KG1 (cell line): ENCODE results near the gene VPREB3.

Experiments used
- DNase-seq: peaks from one replicate; lab custom pipeline; 2025; lab: John Stamatoyannopoulos, UW

VPREB3 gene

DNA sequence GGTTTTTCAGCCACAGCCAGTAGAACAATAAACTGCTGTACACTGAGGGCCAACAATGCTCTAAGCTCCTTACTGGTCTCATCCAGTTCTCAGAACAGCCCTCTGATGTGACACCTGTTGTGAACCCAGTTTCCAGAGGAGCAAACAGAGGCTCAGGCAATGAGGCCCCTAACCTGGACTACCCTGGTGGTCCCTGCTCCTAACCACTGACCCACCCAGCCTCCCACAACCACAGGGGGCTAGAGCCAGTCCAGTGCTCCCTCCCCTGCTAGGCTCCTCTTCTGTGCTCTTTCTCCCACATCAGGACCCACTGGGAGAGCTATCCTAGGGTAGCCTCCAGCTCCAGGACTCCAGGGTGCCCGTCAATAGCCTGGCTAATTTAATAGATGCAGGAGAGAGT lies 28.5 kb upstream of the VPREB3 start:
- no peak for DNase-seq

DNA sequence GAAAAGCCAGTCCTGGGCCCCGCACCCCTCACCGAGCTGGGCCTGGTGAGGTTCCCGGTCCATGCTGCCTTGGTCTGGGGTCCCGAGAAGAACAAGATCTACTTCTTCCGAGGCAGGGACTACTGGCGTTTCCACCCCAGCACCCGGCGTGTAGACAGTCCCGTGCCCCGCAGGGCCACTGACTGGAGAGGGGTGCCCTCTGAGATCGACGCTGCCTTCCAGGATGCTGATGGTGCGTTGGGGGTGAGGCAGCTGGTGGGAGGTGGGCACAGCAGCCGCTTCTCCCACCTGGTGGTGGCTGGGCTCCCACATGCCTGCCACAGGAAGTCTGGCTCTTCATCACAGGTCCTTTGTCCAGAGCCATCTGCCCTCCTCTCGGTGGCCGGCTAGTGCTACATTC lies 28.0 kb upstream of the VPREB3 start:
- DNase-seq = no peak

DNA sequence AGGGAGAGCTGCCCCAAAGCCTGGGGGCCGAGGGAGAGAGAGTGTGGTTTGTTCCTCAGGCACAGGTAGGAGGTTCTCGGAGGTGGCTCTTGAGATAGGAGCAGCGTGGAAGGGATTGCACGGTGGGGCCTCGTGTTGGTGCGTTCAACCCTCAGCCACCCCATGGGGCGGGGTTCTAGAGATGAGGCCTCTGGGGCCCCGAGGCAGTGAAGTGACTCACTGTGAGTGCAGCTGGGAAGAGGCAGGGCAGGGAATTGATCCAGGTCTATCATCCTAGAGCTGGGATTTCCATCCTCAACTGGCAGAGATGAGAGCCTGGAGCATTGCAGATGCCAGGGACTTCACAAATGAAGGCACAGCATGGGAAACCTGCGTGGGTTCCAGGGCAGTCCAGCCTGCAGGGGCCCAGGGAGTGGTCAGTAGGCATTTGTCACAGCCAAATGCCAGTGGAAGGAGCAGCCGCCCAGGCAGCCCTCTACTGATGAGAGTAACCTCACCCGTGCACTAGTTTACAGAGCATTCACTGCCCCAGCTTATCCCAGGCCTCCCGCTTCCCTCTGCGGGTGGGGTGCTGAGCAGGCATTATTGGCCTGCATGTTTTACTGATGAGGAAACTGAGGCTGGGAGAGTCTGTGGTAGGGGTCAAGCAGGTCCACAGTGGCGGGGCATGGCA lies 27.4 kb upstream of the VPREB3 start:
- no peak for DNase-seq

DNA sequence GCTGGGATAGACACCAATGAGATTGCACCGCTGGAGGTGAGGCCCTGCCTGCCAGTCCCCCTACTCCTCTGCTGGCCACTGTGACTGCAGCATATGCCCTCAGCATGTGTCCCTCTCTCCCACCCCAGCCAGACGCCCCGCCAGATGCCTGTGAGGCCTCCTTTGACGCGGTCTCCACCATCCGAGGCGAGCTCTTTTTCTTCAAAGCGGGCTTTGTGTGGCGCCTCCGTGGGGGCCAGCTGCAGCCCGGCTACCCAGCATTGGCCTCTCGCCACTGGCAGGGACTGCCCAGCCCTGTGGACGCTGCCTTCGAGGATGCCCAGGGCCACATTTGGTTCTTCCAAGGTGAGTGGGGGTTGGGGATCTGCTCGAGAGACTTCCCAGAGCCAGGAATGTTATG lies 26.8 kb upstream of the VPREB3 start:
- DNase-seq = no peak

DNA sequence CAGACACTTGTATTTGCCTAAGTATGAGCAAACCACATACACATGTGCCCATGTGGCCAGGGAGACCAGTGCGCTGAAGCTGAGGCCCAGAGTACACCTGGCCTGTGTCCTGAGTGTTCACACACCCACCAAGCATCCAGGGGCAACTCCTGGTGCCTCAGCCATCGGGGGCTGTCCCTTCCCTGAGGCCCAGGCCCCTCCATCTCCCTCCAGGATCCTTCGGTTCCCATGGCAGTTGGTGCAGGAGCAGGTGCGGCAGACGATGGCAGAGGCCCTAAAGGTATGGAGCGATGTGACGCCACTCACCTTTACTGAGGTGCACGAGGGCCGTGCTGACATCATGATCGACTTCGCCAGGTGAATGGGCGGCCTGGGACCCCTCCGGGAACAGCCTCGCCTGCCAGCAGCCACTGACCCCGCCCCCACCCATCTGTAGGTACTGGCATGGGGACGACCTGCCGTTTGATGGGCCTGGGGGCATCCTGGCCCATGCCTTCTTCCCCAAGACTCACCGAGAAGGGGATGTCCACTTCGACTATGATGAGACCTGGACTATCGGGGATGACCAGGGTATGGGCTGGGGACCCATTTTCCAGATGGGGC lies 26.0 kb upstream of the VPREB3 start:
- DNase-seq = no peak

DNA sequence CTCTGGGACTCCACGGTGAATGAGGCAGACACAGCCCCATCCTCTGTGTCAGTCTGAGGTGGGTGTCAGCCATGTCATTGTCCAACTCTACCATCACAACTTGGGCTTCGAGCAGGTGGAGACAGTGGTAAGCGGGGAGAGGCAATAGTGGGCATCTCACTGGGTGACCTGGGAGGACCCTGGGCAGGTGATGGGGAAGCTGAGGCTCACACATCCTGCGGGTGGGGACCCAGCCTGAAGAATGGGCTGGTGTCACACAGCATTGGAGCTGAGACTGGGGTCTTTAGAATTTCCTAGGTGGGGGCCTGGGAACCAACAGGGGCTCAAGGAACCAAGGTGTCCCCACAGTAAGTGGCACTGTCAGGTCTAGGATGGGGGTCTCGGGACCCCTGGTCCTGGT lies 25.5 kb upstream of the VPREB3 start:
- no peak for DNase-seq

DNA sequence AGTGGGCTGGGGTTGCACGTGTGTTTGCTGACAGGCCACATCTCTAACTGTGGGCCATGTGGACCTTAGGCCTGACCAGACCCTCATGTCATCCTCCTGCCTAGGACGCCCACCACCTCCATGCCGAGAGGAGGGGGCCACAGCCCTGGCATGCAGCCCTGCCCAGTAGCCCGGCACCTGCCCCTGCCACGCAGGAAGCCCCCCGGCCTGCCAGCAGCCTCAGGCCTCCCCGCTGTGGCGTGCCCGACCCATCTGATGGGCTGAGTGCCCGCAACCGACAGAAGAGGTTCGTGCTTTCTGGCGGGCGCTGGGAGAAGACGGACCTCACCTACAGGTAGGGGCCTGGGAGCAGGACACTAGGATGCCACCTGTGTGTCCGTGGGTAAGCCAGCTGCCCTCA lies 24.9 kb upstream of the VPREB3 start:
- no peak for DNase-seq

DNA sequence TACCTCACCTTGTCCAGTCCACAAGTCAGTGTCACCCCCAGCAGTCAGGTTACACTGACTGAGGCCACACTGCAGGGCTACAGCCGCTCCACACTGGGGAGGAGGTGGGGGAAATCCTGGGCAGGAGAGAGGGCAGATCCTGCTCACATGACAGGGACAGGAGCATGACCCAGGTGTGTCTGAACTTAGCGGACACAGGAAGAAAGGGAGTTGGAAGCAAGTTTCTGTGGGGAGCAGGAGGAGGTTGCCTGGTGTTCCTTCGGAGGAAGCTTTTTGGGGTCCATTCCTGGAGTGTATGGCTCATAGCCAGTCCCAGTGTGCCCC lies 24.3 kb upstream of the VPREB3 start:
- DNase-seq = no peak

DNA sequence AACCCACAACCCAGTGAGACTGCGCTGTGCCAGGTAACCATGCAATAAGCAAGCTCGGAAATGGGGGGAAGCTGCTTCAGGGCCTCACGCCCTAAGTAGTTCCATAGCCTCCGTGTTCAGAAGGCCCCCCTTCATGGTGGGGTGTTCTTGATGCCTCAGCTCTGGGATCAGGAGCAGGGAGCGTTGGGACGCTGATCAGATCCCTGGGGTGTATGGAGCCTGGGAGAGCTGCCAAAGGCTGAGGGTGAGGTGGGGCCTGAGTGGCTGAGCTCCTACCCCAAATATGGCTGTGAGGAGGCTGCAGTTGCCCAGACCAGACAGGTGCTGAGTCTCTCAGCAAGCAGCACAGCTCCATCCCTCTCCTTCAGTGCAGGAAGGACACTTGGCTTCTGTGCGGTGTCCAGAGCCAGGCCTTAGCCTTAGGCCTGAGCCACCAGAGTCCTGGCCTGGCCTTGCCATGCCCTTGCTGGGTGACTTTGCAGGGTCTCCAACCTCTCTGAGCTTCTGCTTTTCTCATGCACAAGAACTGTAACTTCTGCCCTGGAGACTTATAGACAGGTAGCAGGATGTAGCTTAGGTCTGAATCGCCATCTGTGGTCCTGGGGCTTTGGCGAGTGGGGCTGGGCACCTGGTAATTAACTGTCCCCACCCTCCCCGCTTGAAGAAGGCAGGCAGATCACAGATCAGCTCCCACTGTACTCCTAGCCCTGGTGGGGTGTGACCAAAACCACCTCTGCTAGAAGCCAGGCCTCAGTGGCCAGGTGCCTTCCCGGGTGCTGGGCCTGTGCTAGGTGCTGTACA lies 23.8 kb upstream of the VPREB3 start:
- no peak for DNase-seq

DNA sequence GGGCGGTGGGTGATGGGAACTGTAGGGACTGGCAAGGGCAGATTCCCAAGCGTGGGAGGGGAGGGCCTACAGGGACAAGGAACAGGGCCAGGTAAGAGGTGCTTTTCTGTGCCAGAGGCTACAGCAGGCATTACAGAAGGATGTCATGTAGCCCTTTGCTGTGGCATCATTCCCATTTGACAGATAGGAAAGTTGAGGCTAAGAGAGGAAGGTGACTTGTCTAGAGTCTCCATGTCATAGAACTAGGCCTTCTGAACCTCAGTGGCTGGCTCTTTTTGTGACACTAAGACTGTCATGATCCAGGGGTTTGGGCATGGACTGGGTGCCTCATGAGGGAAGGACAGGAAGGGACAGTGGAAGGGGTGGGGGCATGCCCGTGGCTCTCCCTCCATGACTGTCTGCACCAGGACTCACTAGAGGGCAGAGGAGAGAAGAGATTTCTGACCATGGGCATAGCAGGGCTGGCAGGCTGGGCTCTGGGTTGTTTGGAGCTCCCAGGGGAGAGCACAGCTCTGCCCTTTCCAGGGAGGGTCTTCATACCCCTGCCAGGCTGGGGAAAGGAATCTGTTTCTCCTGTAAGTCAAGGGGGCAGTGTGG lies 21.7 kb upstream of the VPREB3 start:
- no peak for DNase-seq

DNA sequence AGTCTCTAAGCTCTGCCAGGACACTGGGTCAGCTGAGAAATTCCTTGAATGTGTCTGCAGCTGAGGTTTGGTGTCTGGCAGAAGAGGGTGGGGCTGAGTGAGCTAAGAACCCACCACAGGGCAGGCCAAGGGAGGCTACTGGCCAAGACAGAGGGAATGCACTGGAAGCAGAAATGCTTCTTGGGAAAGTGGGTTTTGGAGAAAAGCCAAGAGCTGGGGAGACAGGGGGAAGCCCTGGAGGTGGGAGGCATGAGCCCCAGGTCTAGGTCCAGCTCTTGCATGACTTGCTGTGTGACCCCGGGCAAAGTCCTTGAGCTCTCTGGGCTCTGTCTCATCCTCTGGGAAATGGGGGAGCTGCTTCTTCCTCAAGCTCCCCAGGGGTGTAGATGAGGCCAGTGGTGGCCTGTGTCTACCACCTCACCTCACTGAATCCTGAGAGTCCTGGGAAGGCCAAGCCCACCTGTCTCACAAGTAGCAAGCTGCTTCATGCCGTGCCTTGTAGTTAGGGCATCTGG lies 20.8 kb upstream of the VPREB3 start:
- DNase-seq = no peak

DNA sequence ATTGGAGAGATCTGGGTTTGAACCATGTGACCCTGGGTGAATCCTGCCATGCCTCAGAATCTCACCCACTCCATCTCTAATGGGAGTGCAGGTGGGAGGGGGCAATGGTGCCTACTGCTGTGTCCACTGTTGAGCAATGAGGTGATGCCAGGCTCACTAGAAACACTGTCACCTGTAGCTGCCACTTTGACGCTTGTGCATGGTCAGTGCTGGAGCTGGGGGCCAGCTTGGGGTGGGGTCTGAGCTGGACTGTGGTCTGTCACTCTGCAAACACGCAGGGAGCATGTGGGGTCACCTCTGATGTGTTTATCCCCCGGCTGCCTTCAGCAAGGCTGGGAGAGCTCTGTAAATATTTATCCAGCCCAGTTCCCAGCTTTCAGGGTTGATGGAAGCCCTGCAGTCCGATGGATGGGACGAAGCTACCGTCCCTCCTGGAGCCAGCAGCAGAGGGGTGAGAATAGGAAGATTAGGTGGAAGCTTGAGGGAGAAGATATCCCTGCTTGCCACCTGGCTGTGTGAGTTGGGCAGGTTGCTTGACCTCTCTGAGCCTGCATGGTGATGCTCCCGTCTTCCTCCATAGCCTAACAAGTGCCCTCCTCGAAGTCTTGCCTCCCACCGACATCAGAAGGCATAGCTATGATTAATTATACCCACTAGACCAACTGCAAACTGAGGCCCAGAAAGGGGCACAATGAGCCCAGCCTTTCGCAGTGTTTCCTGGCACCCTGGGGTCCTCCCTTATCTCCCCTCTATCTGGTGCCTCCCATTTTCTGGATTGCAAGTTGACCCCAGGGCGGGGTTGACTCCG lies 20.1 kb upstream of the VPREB3 start:
- no peak for DNase-seq

DNA sequence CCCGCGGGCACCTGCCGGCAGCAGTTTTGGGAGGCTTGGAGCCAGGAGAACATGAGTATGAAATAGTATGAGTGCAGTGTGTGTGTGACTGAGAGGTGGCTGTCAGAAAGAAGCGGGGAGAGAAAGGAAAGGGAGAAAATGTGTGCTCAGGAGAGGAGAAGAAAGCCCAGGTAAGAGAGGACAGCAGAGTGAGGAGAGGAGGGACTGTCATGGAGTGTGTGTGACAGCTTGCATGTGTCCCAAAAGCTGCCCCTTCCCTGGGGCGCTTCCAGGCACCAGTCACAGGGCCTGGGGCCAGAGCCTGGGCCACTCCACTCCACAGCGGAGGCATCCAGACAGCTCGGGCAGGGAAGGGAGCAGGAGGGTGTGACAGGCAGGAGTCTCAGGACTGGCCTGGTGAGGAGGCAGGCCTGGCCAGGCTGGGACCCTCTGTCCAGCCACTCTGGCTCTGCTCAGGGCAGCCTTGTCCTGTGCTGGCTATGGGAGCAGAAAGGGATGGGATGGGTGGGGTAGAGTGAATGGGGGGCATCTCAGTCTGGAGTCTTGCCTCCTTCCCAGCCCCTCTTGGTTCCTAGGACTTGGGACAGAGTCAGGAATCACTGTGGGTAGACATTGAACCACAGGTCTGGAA lies 19.4 kb upstream of the VPREB3 start:
- no peak for DNase-seq

DNA sequence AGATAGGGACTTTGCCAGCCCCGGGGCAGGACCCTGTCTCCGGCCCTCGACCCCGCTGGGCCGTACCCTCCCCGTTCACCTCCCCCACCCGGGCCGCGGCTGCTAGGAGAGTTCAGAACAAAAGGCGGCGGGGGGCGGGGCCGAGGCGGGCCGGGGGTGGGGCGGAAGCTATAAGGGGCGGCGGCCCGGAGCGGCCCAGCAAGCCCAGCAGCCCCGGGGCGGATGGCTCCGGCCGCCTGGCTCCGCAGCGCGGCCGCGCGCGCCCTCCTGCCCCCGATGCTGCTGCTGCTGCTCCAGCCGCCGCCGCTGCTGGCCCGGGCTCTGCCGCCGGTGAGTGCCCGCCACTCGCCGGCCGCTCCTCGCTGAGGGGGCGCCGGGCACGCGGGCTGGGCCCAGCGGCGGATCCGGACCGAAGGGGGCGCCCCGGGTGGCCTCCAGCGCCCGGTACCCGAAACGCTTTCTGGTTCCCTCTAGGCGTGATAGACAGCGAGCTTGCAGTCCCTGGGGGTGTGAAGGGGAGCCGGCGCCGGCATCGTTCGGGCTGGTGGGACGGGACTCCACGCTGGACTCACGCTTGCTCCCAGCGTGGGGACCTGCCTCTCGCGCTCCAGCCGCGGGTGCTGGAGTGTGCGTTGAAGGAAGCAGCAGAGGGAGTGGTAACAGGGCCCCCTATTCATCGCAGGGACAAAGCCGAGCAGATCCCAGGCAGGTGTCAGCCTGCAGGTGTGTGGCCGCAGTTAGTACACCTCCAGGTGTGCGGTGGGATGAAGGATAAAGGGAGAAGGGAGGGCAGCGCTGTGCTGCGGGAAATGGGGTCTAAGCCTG lies 18.6 kb upstream of the VPREB3 start, which contains the start of gene MMP11:
MMP11 (plus strand) TSS at position 201 of the 825 bp plus-strand sequence; CDS start at position 223, 22 bp downstream.
- DNase-seq = no peak

DNA sequence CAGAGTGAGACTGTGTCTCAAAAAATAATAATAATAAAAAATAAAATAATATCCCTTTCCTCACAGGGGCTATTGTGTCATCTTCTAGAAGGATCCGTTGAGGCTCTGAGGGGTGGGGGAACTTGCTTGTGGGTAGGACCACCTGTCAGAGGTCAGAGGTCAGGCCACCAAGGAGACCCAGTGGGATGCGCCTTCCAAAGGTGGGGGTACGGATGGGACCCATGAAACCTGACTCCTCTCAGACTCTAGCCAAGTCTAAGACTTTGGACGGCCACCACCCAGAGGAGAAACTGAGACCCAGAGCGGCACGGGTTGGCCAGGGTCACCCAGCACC lies 18.1 kb upstream of the VPREB3 start:
- DNase-seq = no peak

DNA sequence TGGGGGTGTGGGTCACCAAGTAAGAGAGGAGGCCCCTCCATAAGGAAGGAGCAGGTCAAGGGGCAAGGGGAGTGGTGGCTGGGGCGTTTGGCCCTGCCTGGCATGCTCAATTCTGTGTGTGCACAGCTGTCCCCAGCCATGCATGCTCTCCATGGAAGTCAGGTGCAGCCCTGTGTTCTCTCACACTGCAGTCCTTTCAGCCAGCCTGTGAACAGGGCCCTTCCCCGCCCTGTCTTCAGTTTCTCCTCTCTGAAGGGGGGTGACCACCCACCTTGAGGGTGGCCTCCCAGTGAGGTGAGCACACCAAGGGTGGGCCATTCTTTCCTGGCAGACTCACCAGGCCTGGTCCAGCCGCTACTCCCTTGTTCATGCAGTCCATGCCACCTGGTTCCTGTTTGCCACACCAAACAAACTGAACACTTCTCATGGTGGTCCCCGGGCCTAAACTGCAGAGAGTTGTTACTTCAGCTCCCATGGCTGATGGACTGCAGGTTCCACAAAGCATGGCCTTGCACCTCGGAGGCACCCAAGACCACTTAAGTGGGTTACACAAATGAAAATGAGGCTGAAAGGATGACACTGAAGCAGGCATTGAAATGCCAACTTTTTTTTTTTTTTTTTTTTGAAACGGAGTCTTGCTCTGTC lies 15.2 kb upstream of the VPREB3 start:
- DNase-seq = no peak

DNA sequence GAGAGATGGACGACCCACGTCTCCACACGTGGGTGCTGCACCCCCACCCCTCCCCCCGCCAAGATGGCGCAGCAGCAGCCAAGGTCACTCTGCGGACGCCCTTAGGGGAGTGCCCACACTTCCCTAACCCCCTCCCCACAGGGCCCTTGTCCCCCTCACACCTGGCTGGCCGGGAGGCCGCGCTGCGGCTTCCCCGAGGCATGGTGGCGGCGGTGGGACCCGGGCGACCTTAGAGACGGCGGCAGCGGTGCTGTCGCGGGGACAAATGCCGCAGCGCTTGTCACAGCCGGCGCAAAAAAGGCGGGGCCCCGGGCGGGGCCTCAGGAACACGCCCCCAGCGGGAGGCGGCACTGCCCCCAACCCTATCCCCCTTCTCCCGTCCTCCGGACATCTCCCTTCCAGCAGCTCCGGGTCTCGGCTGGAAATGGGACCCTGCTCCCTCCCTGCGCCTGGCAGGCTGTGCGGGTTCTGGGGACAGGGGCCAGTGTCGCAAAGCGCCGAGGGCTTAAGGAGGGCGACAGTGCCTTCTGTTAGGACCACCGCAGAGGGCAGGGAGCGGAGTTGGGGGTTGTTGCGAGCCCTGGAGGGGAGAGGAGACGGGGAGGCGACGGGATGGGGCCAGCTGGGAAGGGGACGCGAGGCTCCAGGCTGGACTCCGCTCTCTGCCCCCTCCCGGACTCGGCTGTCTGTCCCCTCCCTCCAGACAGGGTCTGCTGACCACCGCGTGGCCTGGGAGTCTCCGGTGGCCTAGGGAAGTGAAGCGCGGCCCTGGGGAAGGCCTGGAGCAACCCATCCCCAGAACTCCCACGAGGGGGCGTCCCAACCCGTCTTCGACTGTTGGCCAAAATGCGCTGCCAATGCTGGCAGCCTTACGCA lies 13.7 kb upstream of the VPREB3 start, which contains the start of gene CHCHD10:
CHCHD10 (minus strand) TSS at position 300 of the 876 bp plus-strand sequence; CDS start at position 202, 98 bp downstream.
- DNase-seq = peak; percentile 84

DNA sequence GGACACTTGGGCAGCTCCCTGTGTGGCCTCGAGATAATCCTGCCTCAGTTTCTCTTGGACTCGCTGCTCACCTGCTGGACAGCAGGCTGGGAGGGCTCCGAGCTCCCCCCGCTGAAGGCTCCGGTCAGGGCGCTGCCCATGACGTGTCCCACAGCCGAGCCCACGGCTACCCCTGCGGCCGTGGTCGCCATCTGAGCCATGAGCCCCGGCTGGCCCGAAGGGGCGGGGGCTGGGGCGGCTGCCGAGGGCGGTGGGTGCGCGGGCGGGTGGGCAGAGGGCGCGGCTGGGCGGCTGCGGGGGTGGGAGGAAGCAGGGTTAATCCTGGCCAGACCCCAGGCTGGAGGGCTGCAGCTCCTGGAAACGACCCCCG lies 13.1 kb upstream of the VPREB3 start:
- DNase-seq = no peak
